Panc1 (cell line): Measurements from ENCODE around the gene VSNL1. TPM values are rescaled to one million over a fixed set of nuclear protein-coding genes. Genes with fewer than 3 reads are reported as not detected.

Experiments
- ATAC-seq: fragments of 200-7000 bp; cut with Tn5 transposase; 2 replicates; pipeline ENCODE4 v1.9.1; 2020; ENCODE audit warnings: mild to moderate bottlenecking, moderate library complexity
- BruUV-seq: library from RNA; stranded (reverse); fragments of 400-500 nt; replicated peaks from 2 replicates; lab custom pipeline; 2021; lab: Mats Ljungman, UMichigan
- CTCF ChIA-PET: fragments of 300-600 bp; sonication (Branson Sonifier 250); formaldehyde crosslinking; loops from one replicate; lab custom pipeline; 2022; ENCODE audit warnings: antibody characterized with exemption; lab: Charles Lee
- POLR2A ChIA-PET: fragments of 300-600 bp; sonication (Branson Sonifier 250); formaldehyde crosslinking; loops from one replicate; lab custom pipeline; 2022; ENCODE audit warnings: antibody characterized with exemption; lab: Charles Lee
- DNase-seq: peaks from one replicate; pipeline ENCODE4 v3.0.0-alpha.2; 2010; ENCODE audit warnings: low read depth, low spot score
- H3K27ac ChIP-seq: 2 replicates; pipeline ENCODE4 v1.5.1; 2011; ENCODE audit warnings: mild to moderate bottlenecking, low read length, inconsistent platforms
- H3K27me3 ChIP-seq: fragments of 200-500 bp; sonication (Bioruptor generic); 2 replicates; pipeline ENCODE4 v1.6.0; 2014; ENCODE audit warnings: low read length, inconsistent platforms; ENCODE audit not compliant: control insufficient read depth, insufficient read depth
- H3K36me3 ChIP-seq: fragments of 200-500 bp; sonication (Bioruptor generic); 2 replicates; pipeline ENCODE4 v1.5.1; 2014; ENCODE audit warnings: inconsistent platforms, mild to moderate bottlenecking, low read length, moderate library complexity; ENCODE audit not compliant: control insufficient read depth, insufficient read depth
- H3K4me1 ChIP-seq: 2 replicates; pipeline ENCODE4 v1.5.1; 2011; ENCODE audit warnings: inconsistent platforms, mild to moderate bottlenecking, low read length, moderate library complexity; ENCODE audit not compliant: control insufficient read depth, insufficient read depth
- H3K4me3 ChIP-seq, 2 experiments: 2 replicates each; pipeline ENCODE4 v1.5.1; 2011 to 2012; ENCODE audit warnings: low read depth in 2 of 2, low read length in 2 of 2, mild to moderate bottlenecking in 2 of 2, inconsistent platforms in 1 of 2, moderate library complexity in 1 of 2
- H3K9me3 ChIP-seq: fragments of 200-500 bp; sonication (Bioruptor generic); 2 replicates; pipeline ENCODE4 v1.5.1; 2014; ENCODE audit warnings: low read depth, mild to moderate bottlenecking, inconsistent platforms, low read length, moderate library complexity; ENCODE audit not compliant: control insufficient read depth, insufficient read depth
- CTCF ChIP-seq: fragments of 450-650 bp; IDR thresholded peaks from 2 replicates; pipeline ENCODE4 v1.5.1; 2017; ENCODE audit warnings: mild to moderate bottlenecking
- POLR2AphosphoS5 ChIP-seq: IDR thresholded peaks from 2 replicates; pipeline ENCODE4 v1.6.1; 2012; ENCODE audit warnings: mild to moderate bottlenecking, low read depth, low read length, moderate library complexity
- REST ChIP-seq, 2 experiments: IDR thresholded peaks; 2 replicates each; pipeline ENCODE4 v1.6.1; 2011 to 2012; ENCODE audit warnings: low read depth in 2 of 2, control low read depth in 1 of 2, low read length in 1 of 2, mild to moderate bottlenecking in 1 of 2, moderate library complexity in 1 of 2; ENCODE audit not compliant: insufficient read depth in 1 of 2
- SIN3A ChIP-seq: IDR thresholded peaks from 2 replicates; pipeline ENCODE4 v1.6.1; 2012; ENCODE audit warnings: low read depth, mild to moderate bottlenecking, low read length, moderate library complexity, borderline replicate concordance; ENCODE audit not compliant: insufficient read depth
- TCF7L2 ChIP-seq: IDR thresholded peaks from 2 replicates; pipeline ENCODE4 v1.6.1; 2011; ENCODE audit warnings: mild to moderate bottlenecking, low read depth, low read length, inconsistent platforms
- in situ Hi-C: cut with HindIII; loops from 2 replicates; pipeline ENCODE4 v1.10.0; 2016; ENCODE audit warnings: low sequenced_read_pairs, low pct_unique_long_range_greater_than_20kb
- intact Hi-C: fragments of 100-400 bp; cut with micrococcal nuclease; formaldehyde crosslinking; loops from one replicate; pipeline ENCODE4 v1.10.0; 2022; ENCODE audit not compliant: unreplicated experiment
- total RNA-seq: library from RNA; stranded (reverse); gene quantifications from one replicate; pipeline ENCODE4 v1.2.1, GENCODE V29; 2021; ENCODE audit not compliant: unreplicated experiment

The VSNL1 gene
- total RNA-seq, 1 experiment from 2014 or later: not detected

DNA sequence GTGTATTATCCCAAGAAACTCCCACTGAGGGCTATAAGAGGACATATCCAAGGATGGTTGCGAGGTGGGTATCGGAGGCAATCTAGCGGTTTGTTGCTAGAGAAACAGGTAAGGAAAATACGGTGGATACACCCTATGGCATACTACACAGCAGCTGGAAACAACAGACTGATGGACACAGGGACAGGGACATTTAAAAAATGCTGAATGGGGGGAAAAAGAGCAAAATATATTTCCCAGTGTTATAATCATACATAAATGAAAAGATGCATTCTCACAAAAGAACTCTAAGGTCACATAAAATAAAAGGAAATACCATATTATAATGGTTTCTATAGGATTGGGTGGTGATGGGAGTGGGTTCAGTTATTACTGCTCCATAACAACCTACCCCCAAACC lies 117.3 kb downstream of the VSNL1 start:
- POLR2A ChIA-PET: no interaction called here
- in situ Hi-C loops: no loop called here
- Histone ChIP-seq H3K9me3 (no peaks in the 10 kb centered on the region), H3K27ac (no peak overlapping the region), H3K4me3 (no peak overlapping the region), H3K4me1 (no peaks in the 10 kb centered on the region), H3K27me3 (no peaks in the 10 kb centered on the region), H3K36me3 (no peaks in the 10 kb centered on the region)
- intact Hi-C loops: no loop called here
- CTCF ChIA-PET: no interaction called here
- TF ChIP-seq TCF7L2: no peak
- TF ChIP-seq CTCF: no peak
- no peak for TF ChIP-seq POLR2AphosphoS5
- TF ChIP-seq REST (IDR thresholded peaks at IDR 0.05; ENCODE audit: insufficient read depth in 1 of 2, low read depth in 2 of 2, low read length in 1 of 2): no peak
- no peak for TF ChIP-seq SIN3A
- no TSS peak for BruUV-seq
- ATAC-seq: no peak
- DNase-seq: no peak

DNA sequence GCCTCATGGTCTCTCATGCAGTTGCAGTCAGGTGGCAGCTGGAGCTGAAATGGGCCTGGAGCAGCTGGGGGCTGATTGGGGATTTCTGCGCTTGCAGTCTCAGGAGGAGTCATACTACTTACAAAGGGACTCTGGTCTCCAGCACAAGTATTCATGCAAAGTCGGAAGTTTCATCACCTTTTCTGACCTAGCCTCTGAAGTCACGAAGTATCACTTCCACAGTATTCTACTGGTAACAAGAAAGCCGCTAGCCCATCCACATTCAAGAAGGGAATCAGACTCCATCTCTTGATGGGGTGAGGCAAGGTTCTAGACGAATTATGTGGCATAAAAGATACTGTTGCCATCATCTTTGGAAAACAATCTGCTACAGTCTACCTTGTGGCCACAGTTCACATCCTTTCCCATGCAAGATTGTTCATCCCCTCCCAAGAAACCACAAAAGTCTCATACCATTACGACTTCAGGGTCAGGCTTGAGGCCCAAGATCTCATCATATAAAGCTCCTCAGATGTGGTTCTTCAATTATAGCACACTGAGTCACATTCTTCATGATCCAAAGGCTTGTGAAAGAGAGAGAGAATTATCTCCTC lies 117.9 kb downstream of the VSNL1 start:
- POLR2A ChIA-PET: no interaction called here
- DNase-seq: no peak

More for the DNA sequence above, 117.9 kb downstream of the VSNL1 start:
- no peak for TF ChIP-seq SIN3A
- no peak for TF ChIP-seq REST (IDR thresholded peaks at IDR 0.05; ENCODE audit: insufficient read depth in 1 of 2, low read depth in 2 of 2, low read length in 1 of 2)
- TF ChIP-seq CTCF: no peak
- no peak for TF ChIP-seq TCF7L2
- TF ChIP-seq POLR2AphosphoS5: no peak
- intact Hi-C loops: no loop called here
- Histone ChIP-seq H3K27ac (no peak overlapping the region), H3K36me3 (no peaks in the 10 kb centered on the region), H3K4me3 (no peak overlapping the region), H3K4me1 (no peaks in the 10 kb centered on the region), H3K27me3 (no peaks in the 10 kb centered on the region), H3K9me3 (no peaks in the 10 kb centered on the region)
- ATAC-seq: no peak
- in situ Hi-C loops: no loop called here
- BruUV-seq: no TSS peak
- CTCF ChIA-PET: no interaction called here
